Activated CD8-positive, alpha-beta memory T cell treated with anti-CD3 and anti-CD28 coated beads for 48 hours (primary cell): ENCODE data around the gene COL5A1.

Source experiments
- DNase-seq, 3 experiments: peaks; one replicate each; pipeline ENCODE4 v3.0.0-alpha.2; 2020; ENCODE audit warnings: low read depth in 2 of 3, low spot score in 2 of 3

Gene COL5A1

GRCh38 chr9:134886413-134886913, 244.9 kb downstream of the COL5A1 start:
- no peak for DNase-seq

GRCh38 chr9:134887219-134887618, 245.6 kb downstream of the COL5A1 start:
- no peak for DNase-seq

DNA sequence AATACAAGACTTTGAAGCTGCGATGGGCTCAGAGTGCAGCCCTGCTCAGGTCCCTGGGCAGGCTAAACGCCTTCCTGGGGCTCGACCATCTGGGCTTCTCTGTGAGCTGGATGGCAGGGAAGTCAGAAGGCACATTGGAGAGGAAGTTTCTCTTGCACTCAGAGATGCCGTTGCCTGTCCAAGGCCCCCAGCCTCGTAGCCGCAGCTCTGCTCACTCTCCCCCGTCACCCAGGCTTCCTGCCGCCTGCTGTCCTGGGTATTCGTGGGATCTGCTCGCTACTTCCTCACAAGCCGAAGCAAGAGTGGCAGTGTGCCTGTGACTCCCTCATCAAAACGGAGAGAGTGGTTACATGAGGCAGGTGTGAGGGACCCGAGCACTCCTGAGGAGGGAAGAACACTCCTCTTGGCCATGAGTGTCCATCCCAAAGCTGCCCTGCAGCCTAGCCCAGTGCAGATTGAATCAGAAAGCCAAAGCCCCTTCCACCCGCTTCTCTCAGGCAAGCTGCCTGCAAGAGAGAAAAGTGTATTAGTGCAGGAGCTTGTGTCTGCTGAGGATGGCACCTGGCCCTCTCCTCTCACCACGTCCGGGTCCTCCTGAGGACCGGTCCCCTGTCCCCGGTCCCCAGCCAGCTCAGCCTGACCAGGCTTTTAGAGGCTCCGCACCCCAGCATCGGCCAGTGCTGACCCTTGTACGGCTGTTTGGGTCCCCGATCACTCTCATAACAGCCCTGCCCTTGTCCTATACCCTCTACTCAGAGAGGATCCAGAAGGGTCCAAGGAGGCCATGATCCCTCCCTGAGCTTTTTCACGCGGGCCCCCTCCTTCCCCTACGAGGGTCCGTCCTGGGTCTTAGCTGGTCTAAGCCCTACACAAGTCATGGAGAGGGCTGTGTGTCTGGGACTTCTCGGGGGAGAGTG, 246.3 kb downstream of the COL5A1 start:
- DNase-seq: no peak

- no peak for DNase-seq
These were observed 247.1 kb downstream of the COL5A1 start for GRCh38 chr9:134888603-134889190.

DNA sequence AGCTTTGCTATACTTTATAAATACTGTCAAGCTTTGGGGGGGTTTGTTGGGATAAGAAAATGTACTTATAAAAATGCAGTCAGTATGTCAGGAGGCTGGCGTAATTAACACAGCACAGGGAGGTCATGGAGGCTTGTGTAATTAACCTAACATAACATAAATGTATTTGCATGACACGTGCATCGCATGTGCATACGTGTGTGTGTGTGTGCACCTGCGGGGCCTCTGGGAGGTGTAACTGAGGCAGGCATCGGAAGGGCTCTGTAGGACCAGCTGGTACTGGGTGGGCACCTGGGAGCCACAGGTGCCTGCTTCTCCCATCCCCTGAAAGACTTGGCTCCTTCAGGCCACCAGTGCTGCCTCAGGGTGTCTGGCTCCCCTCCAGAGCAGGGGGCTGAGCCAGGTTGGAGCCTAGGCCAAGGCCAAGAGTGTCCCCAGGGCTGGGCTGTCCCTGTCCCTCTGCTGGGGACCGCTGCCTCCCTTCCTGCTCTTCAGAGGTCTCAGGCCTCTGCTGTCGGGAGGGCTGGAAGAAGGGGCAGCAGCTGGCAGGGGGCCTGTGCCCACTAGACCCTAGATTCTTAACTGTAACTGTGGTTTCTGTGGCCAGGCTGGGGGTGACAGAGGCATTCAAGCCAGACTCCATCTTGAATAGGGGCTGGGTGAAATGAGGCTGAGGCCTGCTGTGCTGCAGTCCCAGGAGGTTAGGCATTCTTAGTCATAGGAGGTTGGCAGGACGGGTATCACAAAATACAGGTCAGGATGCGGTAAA, 248.0 kb downstream of the COL5A1 start:
- DNase-seq: no peak

GRCh38 chr9:134890155-134890495, 248.5 kb downstream of the COL5A1 start:
- no peak for DNase-seq

DNA sequence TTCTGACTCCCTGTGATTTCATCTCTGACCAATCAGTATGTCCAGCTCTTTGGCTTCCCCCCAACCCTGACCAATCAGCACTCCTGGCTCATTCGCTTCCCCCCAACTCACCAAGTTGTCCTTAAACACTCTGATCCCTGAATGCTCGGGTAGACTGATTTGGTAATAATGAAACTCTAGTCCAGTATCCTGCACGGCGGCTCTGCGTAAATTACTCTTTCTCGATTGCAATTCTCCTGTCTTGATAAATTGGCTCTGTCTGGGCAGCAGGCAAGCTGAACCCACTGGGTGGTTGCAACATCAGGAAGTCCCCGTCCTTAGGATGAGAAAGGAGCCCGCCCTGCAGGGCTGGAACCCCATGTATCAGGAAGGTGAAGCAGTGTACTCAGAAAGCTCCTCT, 249.4 kb downstream of the COL5A1 start:
- no peak for DNase-seq

GRCh38 chr9:134891713-134892112, 250.1 kb downstream of the COL5A1 start:
- no peak for DNase-seq

GRCh38 chr9:134892221-134892620, 250.6 kb downstream of the COL5A1 start:
- DNase-seq: no peak

GRCh38 chr9:134892820-134893420, 251.3 kb downstream of the COL5A1 start:
- DNase-seq: no peak
